Uterus (tissue), 4 donors: ENCODE measurements around the gene KRT222. TPM values are rescaled to one million over a fixed set of nuclear protein-coding genes. Genes with fewer than 3 reads are reported as not detected.

Source experiments
- DNase-seq, 2 donors: peaks; one replicate each; pipeline ENCODE4 v3.0.0-alpha.2; 2019 to 2020
- H3K27ac ChIP-seq, 2 donors: fragments of 200-600 bp; sonication (generic); 1 replicate in 1 of 2; 2 replicates in 1 of 2; pipeline ENCODE4 v1.5.1; 2016 to 2018
- H3K27me3 ChIP-seq, 2 donors: fragments of 200-600 bp; sonication (generic); one replicate each; pipeline ENCODE4 v1.5.1; 2018 to 2019; ENCODE audit warnings: control low read depth in 1 of 2
- H3K36me3 ChIP-seq, 2 donors: fragments of 200-600 bp; sonication (generic); one replicate each; pipeline ENCODE4 v1.5.1; 2019; ENCODE audit warnings: control low read depth in 1 of 2
- H3K4me1 ChIP-seq, 2 donors: fragments of 200-600 bp; sonication (generic); one replicate each; pipeline ENCODE4 v1.5.1; 2018 to 2019; ENCODE audit warnings: control low read depth in 1 of 2
- H3K4me3 ChIP-seq, 2 donors: fragments of 200-600 bp; sonication (generic); 1 replicate in 1 of 2; 2 replicates in 1 of 2; pipeline ENCODE4 v1.5.1; 2018 to 2019; ENCODE audit warnings: mild to moderate bottlenecking in 1 of 2
- H3K9me3 ChIP-seq, 2 donors: fragments of 200-600 bp; sonication (generic); one replicate each; pipeline ENCODE4 v1.5.1; 2019; ENCODE audit warnings: control low read depth in 1 of 2
- POLR2A ChIP-seq, 2 donors: fragments of 450-650 bp; IDR thresholded peaks; one replicate each; pipeline ENCODE4 v1.6.1; 2016; ENCODE audit warnings: antibody characterized with exemption in 2 of 2, mild to moderate bottlenecking in 1 of 2, moderate library complexity in 1 of 2
- intact Hi-C: fragments of 100-400 bp; cut with DNase I; formaldehyde crosslinking; loops from one replicate; pipeline ENCODE4 v1.15.1; 2023; ENCODE audit warnings: low total_unique reads
- total RNA-seq, 4 donors: library from RNA; depleted of rRNA in 3 of 4; stranded (reverse); fragments of >200 nt in 3 of 4; gene quantifications; one replicate each; pipeline versions ENCODE4 v1.1.0 to v1.2.4, GENCODE V29; 2014 to 2023
- TF ChIP-seq, protein P1 (sequence below), 4 experiments: fragments of 200-600 bp in 2 of 4; fragments of 450-650 bp in 2 of 4; sonication (generic) in 2 of 4; IDR thresholded peaks; one replicate each; pipeline ENCODE4 v1.5.1; 2016 to 2019; ENCODE audit warnings: antibody characterized with exemption in 4 of 4, mild to moderate bottlenecking in 2 of 4, moderate library complexity in 1 of 4
- donor health status: DM: yes; HTN: yes; CAD: no.

The KRT222 gene
- total RNA-seq, 4 donors from 2014 or later, result 1.6 to 4.2 (median 2.6) TPM; not detected in 1

DNA sequence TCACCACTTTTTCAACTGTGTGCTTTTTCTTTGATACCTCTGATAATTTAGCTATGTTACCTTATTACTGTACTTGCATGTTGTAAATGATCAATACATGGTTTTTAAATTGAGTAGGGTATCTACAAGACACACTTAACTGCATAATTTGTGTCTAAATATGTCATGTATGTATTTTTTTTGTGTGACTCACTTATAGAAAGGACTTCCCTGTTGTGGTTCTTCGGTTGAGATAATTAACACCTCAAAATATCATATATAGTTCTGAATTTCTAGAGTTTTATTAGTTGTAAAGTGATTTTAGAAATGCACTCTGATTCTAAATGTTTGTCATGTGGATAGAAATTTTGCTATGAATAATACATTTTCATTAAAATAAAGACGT is 14.5 kb upstream of the KRT222 start:
- Histone ChIP-seq H3K27ac (no peak overlapping the region), H3K9me3 (no peaks in the 10 kb centered on the region), H3K4me1 (no peaks in the 10 kb centered on the region), H3K4me3 (no peak overlapping the region), H3K27me3 (no peaks in the 10 kb centered on the region), H3K36me3 (no peaks in the 10 kb centered on the region)
- DNase-seq, result no peak
- intact Hi-C loops, result no loop called here
- no peak for TF ChIP-seq POLR2A (IDR thresholded peaks at IDR 0.05)
- TF ChIP-seq, protein P1, sequence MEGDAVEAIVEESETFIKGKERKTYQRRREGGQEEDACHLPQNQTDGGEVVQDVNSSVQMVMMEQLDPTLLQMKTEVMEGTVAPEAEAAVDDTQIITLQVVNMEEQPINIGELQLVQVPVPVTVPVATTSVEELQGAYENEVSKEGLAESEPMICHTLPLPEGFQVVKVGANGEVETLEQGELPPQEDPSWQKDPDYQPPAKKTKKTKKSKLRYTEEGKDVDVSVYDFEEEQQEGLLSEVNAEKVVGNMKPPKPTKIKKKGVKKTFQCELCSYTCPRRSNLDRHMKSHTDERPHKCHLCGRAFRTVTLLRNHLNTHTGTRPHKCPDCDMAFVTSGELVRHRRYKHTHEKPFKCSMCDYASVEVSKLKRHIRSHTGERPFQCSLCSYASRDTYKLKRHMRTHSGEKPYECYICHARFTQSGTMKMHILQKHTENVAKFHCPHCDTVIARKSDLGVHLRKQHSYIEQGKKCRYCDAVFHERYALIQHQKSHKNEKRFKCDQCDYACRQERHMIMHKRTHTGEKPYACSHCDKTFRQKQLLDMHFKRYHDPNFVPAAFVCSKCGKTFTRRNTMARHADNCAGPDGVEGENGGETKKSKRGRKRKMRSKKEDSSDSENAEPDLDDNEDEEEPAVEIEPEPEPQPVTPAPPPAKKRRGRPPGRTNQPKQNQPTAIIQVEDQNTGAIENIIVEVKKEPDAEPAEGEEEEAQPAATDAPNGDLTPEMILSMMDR (IDR thresholded peaks at IDR 0.05), result no peak

- H3K27me3 ChIP-seq, result no peaks in the 10 kb centered on the region
- no peak for TF ChIP-seq POLR2A (IDR thresholded peaks at IDR 0.05)
- TF ChIP-seq, protein P1 (IDR thresholded peaks at IDR 0.05), result no peak
- no peaks in the 10 kb centered on the region for H3K36me3 ChIP-seq
- no peak overlapping the region for H3K4me3 ChIP-seq
- H3K4me1 ChIP-seq, result no peaks in the 10 kb centered on the region
- no peak for DNase-seq
- no peak overlapping the region for H3K27ac ChIP-seq
- intact Hi-C loops, result no loop called here
- H3K9me3 ChIP-seq, result no peaks in the 10 kb centered on the region
These were observed 14.0 kb upstream of the KRT222 start for GRCh38 chr17:40678902-40679522.

DNA sequence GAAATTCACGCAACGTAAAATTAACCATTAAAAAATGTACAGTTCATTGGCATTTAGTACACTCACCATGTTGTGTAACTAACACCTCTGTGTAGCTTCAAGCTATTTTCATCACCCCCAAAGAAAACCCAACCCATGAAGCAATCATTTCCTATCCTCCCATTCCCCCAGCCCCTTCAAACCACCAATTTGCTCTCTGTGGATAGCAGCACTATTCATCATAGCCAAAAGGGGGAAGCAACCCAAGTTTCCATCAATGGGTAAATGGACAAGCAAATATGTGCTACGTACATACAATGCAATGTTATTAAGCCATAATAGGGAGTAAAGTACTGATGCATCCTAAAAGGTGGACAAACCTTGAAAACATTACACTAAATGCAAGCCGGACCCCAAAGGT is 10.9 kb upstream of the KRT222 start:
- no peaks in the 10 kb centered on the region for H3K27me3 ChIP-seq
- no peaks in the 10 kb centered on the region for H3K4me1 ChIP-seq
- H3K36me3 ChIP-seq, result no peaks in the 10 kb centered on the region
- no peak for DNase-seq
- H3K4me3 ChIP-seq, result no peak overlapping the region
- H3K27ac ChIP-seq, result no peak overlapping the region
- TF ChIP-seq, protein P1 (IDR thresholded peaks at IDR 0.05), result no peak
- no peak for TF ChIP-seq POLR2A (IDR thresholded peaks at IDR 0.05)
- no peaks in the 10 kb centered on the region for H3K9me3 ChIP-seq
- intact Hi-C loops, result no loop called here

DNA sequence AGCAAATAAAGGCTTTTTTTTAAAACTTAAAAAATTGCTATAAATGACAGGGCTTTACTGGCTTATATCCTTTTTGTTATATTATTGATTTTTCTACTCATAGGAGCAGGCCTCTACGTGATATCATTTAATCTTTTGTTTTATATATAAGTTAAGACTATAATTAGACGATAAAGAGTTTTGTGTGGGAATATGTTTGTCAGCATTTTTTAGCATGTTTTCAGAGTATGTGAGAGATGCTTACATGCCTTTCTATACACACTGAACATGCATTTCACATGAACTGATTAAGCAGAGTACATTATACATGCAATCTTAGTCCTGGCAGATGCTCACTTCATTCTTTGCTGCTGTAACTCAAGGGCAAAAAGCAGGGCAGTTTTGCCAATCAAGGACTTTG is 7.7 kb upstream of the KRT222 start:
- intact Hi-C loops, result no loop called here
- no peak overlapping the region for H3K4me3 ChIP-seq
- TF ChIP-seq, protein P1 (IDR thresholded peaks at IDR 0.05), result no peak
- TF ChIP-seq POLR2A (IDR thresholded peaks at IDR 0.05), result no peak
- no peak for DNase-seq
- H3K36me3 ChIP-seq, result no peaks in the 10 kb centered on the region
- H3K27me3 ChIP-seq, result no peaks in the 10 kb centered on the region
- no peaks in the 10 kb centered on the region for H3K4me1 ChIP-seq
- no peak overlapping the region for H3K27ac ChIP-seq
- no peaks in the 10 kb centered on the region for H3K9me3 ChIP-seq

GRCh38 chr17:40671282-40671681 is 6.3 kb upstream of the KRT222 start:
- intact Hi-C loops, result no loop called here
- DNase-seq, result no peak
- TF ChIP-seq, protein P1 (IDR thresholded peaks at IDR 0.05), result no peak
- no peak for TF ChIP-seq POLR2A (IDR thresholded peaks at IDR 0.05)
- Histone ChIP-seq H3K4me1 (no peaks in the 10 kb centered on the region), H3K4me3 (no peak overlapping the region), H3K36me3 (no peaks in the 10 kb centered on the region), H3K27me3 (no peaks in the 10 kb centered on the region), H3K27ac (peak overlapping the region in 1 of 2 donors; percentile 33), H3K9me3 (no peaks in the 10 kb centered on the region)
